ENCODE results near the gene GALM.

The GALM gene

GRCh38 chr2:38665854-38666555 lies at the start of gene GALM:
TSS of gene GALM (plus strand) at chr2:38666114. CDS start at chr2:38666162, 48 bp downstream.
- peak within 1 kb of the TSS; percentile 94 for H3K4me3 ChIP-seq (ENCODE audit: low read length)
- peaks cover 10% of the 10 kb centered on the region for H3K4me1 ChIP-seq (ENCODE audit: insufficient read depth, low read length)
- no peak within 1 kb of the TSS for H3K27ac ChIP-seq (ENCODE audit: low read length)
- H3K9me3 ChIP-seq (ENCODE audit: insufficient read depth, low read depth, low read length) = no peaks in the 10 kb centered on the region
- H3K9ac ChIP-seq (ENCODE audit: low read depth, low read length) = peak within 1 kb of the TSS; percentile 86
- no peaks in the 10 kb centered on the region for H3K36me3 ChIP-seq (ENCODE audit: insufficient read depth, low read depth, low read length)
- no peaks in the 10 kb centered on the region for H3K27me3 ChIP-seq (ENCODE audit: insufficient read depth, low read length)

DNA sequence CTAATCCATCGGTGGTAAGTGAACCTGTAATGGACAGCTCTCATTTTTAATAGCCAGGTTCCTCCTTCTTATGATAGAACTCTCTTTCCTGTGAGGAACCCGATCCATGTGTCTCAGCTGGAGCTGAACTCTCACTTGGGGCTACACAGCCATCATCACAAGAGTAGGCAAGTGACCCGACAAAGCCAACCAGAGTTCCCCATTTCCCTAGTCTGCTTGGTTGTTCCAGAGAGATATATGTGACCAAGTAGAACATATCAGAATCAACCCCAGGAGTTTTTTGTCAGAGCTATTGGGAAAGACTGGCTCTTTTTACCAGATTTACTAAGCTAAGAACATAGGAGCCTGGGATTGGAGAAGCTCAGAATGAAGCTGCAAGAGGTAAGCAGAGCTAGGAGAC lies 48.6 kb upstream of the GALM start:
- H3K9ac ChIP-seq (ENCODE audit: low read depth, low read length) = no peak overlapping the region
- H3K27ac ChIP-seq (ENCODE audit: low read length) = no peak overlapping the region
- H3K4me3 ChIP-seq (ENCODE audit: low read length) = no peak overlapping the region
- no peaks in the 10 kb centered on the region for H3K36me3 ChIP-seq (ENCODE audit: insufficient read depth, low read depth, low read length)
- H3K27me3 ChIP-seq (ENCODE audit: insufficient read depth, low read length) = no peaks in the 10 kb centered on the region
- H3K4me1 ChIP-seq (ENCODE audit: insufficient read depth, low read length) = peaks cover 7% of the 10 kb centered on the region; the same call in 1 of the 2 replicates
- H3K9me3 ChIP-seq (ENCODE audit: insufficient read depth, low read depth, low read length) = no peaks in the 10 kb centered on the region

DNA sequence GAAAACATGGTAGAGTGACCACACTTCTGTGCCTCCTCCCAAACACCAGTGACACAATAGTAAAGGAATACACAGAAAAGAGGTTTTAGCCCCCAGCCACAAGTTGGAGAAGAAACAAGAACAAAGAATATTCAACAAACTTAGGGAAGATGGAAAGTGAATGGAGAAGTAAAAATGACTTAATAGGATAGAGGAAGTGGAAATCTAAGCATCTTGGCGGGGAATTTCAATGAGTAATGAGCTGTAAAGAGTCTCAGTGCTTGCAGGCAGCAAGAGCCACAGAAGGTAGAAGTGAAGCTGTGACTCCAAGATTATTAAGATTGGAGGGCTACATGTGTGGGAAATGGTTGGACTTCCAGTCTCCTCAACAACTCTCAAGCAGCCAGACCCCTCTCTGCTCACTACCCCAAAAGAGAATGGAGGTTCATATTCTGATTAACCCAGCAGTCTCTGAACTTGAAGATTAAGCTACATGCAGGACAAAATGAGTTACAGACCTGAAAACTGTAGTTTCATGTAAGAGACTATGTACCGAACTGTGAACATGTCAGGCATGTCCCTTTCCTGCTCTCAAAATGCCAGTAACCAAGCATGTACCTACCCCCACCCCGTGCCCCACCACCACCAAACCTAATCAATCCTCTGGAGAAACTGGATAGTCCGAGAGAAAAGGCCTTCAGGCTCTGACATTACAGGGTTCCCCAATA lies 46.3 kb upstream of the GALM start:
- H3K4me3 ChIP-seq (ENCODE audit: low read length) = no peak overlapping the region
- no peak overlapping the region for H3K27ac ChIP-seq (ENCODE audit: low read length)
- no peak overlapping the region for H3K9ac ChIP-seq (ENCODE audit: low read depth, low read length)
- no peaks in the 10 kb centered on the region for H3K36me3 ChIP-seq (ENCODE audit: insufficient read depth, low read depth, low read length)
- H3K9me3 ChIP-seq (ENCODE audit: insufficient read depth, low read depth, low read length) = no peaks in the 10 kb centered on the region
- H3K27me3 ChIP-seq (ENCODE audit: insufficient read depth, low read length) = no peaks in the 10 kb centered on the region
- no peaks in the 10 kb centered on the region for H3K4me1 ChIP-seq (ENCODE audit: insufficient read depth, low read length)

DNA sequence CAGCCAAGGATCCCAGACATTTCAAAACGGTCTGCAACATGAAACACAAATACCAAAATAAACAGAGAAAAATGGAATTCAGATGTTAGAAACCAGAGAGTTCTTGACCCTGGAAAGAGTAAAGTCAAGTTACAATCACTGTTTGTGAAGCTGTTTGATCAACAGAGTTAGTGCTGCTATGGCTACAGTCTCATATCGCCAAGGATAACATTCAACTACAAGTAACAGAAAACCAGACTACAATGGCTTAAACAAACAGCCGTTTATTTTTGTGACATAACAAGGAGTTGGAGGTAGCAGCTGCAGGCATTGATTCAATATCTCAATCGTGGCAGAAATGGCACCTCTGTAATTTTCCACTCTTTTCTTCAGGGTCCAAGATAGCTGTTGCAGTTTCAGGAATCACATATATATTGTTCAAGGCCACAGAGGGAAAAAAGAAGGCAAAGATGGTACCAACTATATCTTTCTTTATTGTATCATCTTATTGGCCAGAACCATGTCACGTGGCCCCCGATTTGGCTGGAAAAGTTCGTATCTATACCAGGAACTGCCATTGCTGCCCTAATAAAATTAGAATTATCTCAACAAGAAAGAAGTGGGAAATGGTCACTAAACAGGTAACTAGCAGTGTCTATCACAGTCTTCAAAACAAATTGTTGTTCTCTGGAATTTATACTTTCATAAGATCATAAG lies 45.5 kb upstream of the GALM start:
- no peak overlapping the region for H3K9ac ChIP-seq (ENCODE audit: low read depth, low read length)
- no peaks in the 10 kb centered on the region for H3K36me3 ChIP-seq (ENCODE audit: insufficient read depth, low read depth, low read length)
- no peaks in the 10 kb centered on the region for H3K27me3 ChIP-seq (ENCODE audit: insufficient read depth, low read length)
- no peaks in the 10 kb centered on the region for H3K4me1 ChIP-seq (ENCODE audit: insufficient read depth, low read length)
- no peaks in the 10 kb centered on the region for H3K9me3 ChIP-seq (ENCODE audit: insufficient read depth, low read depth, low read length)
- no peak overlapping the region for H3K4me3 ChIP-seq (ENCODE audit: low read length)
- H3K27ac ChIP-seq (ENCODE audit: low read length) = no peak overlapping the region

DNA sequence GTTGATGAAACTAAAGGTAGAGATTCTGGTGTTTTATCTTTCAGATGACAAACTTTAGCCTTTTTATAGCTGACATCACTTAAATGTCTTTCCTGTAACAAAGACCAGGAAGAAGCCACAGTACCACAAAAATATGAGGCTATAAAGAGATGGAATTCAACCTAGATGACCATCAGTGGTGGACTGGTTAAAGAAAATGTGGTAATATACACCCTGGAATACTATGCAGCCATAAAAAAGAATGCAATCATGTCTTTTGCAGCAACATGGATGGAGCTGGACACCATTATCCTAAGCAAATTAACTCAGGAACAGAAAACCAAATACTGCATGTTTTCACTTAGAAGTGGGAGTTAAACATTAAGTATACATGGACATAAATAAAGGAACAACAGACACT lies 44.9 kb upstream of the GALM start:
- H3K9me3 ChIP-seq (ENCODE audit: insufficient read depth, low read depth, low read length) = no peaks in the 10 kb centered on the region
- H3K9ac ChIP-seq (ENCODE audit: low read depth, low read length) = no peak overlapping the region
- H3K4me3 ChIP-seq (ENCODE audit: low read length) = no peak overlapping the region
- no peaks in the 10 kb centered on the region for H3K27me3 ChIP-seq (ENCODE audit: insufficient read depth, low read length)
- no peaks in the 10 kb centered on the region for H3K4me1 ChIP-seq (ENCODE audit: insufficient read depth, low read length)
- no peak overlapping the region for H3K27ac ChIP-seq (ENCODE audit: low read length)
- H3K36me3 ChIP-seq (ENCODE audit: insufficient read depth, low read depth, low read length) = no peaks in the 10 kb centered on the region

DNA sequence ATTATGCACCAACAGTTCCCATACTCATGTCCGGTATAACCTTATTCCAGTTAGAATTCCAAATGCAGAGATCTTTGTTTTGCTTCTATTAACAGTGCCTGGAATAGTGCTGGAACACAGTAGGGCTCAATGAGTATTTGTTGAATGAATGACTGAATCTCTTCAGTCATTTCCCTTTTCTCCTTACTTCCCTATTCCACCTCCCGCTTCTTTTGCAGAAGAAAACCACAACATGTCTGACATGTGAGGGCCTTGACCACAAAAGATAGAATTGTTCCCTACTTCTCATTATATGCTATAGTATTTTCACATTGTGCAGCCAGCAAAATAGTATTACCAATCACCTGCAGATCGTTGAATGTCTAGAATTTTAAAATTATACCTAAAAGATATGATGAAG lies 43.7 kb upstream of the GALM start:
- Histone ChIP-seq H3K27me3 (ENCODE audit: insufficient read depth, low read length) (no peaks in the 10 kb centered on the region), H3K36me3 (ENCODE audit: insufficient read depth, low read depth, low read length) (no peaks in the 10 kb centered on the region), H3K9me3 (ENCODE audit: insufficient read depth, low read depth, low read length) (no peaks in the 10 kb centered on the region), H3K4me1 (ENCODE audit: insufficient read depth, low read length) (no peaks in the 10 kb centered on the region), H3K9ac (ENCODE audit: low read depth, low read length) (no peak overlapping the region), H3K27ac (ENCODE audit: low read length) (no peak overlapping the region), H3K4me3 (ENCODE audit: low read length) (no peak overlapping the region)

DNA sequence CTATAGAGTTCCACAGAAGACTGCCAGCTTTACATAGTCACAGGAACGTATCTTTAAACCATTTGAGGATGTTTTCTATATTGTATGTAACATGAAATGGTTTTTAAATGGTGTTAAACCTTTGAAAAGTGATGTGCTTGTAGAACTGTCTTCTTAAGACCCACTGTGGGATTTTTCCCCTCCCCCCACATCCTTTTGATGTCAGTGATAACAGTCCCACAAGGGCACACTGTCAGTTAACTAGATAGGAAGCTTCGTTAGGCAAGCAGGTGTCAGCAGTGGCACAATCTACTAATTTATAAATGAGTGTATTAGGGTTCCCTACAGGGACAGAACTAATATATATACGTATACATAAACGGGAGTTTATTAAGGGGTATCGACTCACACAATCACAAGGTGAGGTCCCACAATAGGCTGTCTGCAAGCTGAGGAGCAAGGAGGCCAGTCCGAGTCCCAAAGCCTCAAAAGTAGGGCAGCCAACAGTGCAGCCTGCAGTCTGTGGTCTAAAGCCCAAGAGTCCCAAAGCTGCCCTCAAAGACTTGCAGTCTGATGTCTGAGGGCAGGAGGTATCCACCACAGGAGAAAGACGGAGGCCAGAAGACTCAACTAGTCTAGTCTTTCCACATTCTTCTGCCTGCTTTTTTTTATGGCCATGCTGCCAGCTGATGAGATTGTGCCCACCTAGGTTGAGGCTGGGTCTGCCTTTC lies 39.4 kb upstream of the GALM start:
- H3K27ac ChIP-seq (ENCODE audit: low read length) = no peak overlapping the region
- no peaks in the 10 kb centered on the region for H3K36me3 ChIP-seq (ENCODE audit: insufficient read depth, low read depth, low read length)
- H3K4me3 ChIP-seq (ENCODE audit: low read length) = no peak overlapping the region
- no peaks in the 10 kb centered on the region for H3K27me3 ChIP-seq (ENCODE audit: insufficient read depth, low read length)
- H3K9me3 ChIP-seq (ENCODE audit: insufficient read depth, low read depth, low read length) = no peaks in the 10 kb centered on the region; the same call in 1 of the 2 replicates
- H3K4me1 ChIP-seq (ENCODE audit: insufficient read depth, low read length) = no peaks in the 10 kb centered on the region
- no peak overlapping the region for H3K9ac ChIP-seq (ENCODE audit: low read depth, low read length)

DNA sequence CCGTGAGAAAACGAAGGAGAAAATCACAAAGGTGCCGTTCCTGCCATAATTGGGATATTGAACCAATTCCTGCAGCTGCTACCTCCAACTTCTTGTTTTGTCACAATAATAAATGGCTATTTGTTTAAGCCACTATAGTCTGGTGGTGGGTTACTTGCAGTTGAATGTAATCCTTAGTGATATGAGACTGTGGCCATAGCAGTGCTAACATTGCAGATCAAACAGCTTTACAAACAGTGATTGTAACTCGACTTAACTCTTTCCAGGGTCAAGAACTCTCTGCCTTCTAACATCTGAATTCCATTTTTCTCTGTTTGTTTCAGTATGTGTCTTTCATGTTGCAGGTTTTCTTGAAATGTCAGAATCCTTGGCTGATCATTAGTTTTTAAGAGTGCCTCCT lies 38.5 kb upstream of the GALM start:
- Histone ChIP-seq H3K4me1 (ENCODE audit: insufficient read depth, low read length) (no peaks in the 10 kb centered on the region), H3K9ac (ENCODE audit: low read depth, low read length) (no peak overlapping the region), H3K27me3 (ENCODE audit: insufficient read depth, low read length) (no peaks in the 10 kb centered on the region), H3K9me3 (ENCODE audit: insufficient read depth, low read depth, low read length) (no peaks in the 10 kb centered on the region; the same call in 1 of the 2 replicates), H3K4me3 (ENCODE audit: low read length) (no peak overlapping the region), H3K36me3 (ENCODE audit: insufficient read depth, low read depth, low read length) (no peaks in the 10 kb centered on the region), H3K27ac (ENCODE audit: low read length) (no peak overlapping the region)

GRCh38 chr2:38629684-38630083 lies 36.2 kb upstream of the GALM start:
- Histone ChIP-seq H3K4me3 (ENCODE audit: low read length) (no peak overlapping the region), H3K4me1 (ENCODE audit: insufficient read depth, low read length) (no peaks in the 10 kb centered on the region), H3K27ac (ENCODE audit: low read length) (no peak overlapping the region), H3K36me3 (ENCODE audit: insufficient read depth, low read depth, low read length) (no peaks in the 10 kb centered on the region), H3K9ac (ENCODE audit: low read depth, low read length) (no peak overlapping the region), H3K9me3 (ENCODE audit: insufficient read depth, low read depth, low read length) (no peaks in the 10 kb centered on the region; the same call in 1 of the 2 replicates), H3K27me3 (ENCODE audit: insufficient read depth, low read length) (no peaks in the 10 kb centered on the region)

- H3K4me3 ChIP-seq (ENCODE audit: low read length) = no peak overlapping the region
Observed at GRCh38 chr2:38631976-38632375, 33.9 kb upstream of the GALM start.

GRCh38 chr2:38632980-38633379 lies 32.9 kb upstream of the GALM start:
- Histone ChIP-seq H3K9me3 (ENCODE audit: insufficient read depth, low read depth, low read length) (no peaks in the 10 kb centered on the region; the same call in 1 of the 2 replicates), H3K27me3 (ENCODE audit: insufficient read depth, low read length) (no peaks in the 10 kb centered on the region), H3K9ac (ENCODE audit: low read depth, low read length) (no peak overlapping the region), H3K27ac (ENCODE audit: low read length) (no peak overlapping the region), H3K4me1 (ENCODE audit: insufficient read depth, low read length) (no peaks in the 10 kb centered on the region), H3K4me3 (ENCODE audit: low read length) (no peak overlapping the region), H3K36me3 (ENCODE audit: insufficient read depth, low read depth, low read length) (no peaks in the 10 kb centered on the region)

More at GRCh38 chr2:38631976-38632375, 33.9 kb upstream of the GALM start:
- H3K27ac ChIP-seq (ENCODE audit: low read length) = no peak overlapping the region
- no peak overlapping the region for H3K9ac ChIP-seq (ENCODE audit: low read depth, low read length)
- H3K36me3 ChIP-seq (ENCODE audit: insufficient read depth, low read depth, low read length) = no peaks in the 10 kb centered on the region
- no peaks in the 10 kb centered on the region for H3K27me3 ChIP-seq (ENCODE audit: insufficient read depth, low read length)
- no peaks in the 10 kb centered on the region for H3K4me1 ChIP-seq (ENCODE audit: insufficient read depth, low read length)
- H3K9me3 ChIP-seq (ENCODE audit: insufficient read depth, low read depth, low read length) = no peaks in the 10 kb centered on the region; the same call in 1 of the 2 replicates
